Ureter (tissue), 1 donor: Measurements from ENCODE around the gene NPHS1. TPM values are rescaled to one million over a fixed set of nuclear protein-coding genes. Genes with fewer than 3 reads are reported as not detected.

Experiments used
- DNase-seq: peaks from one replicate; pipeline ENCODE4 v3.0.0-alpha.2; 2020; ENCODE audit warnings: low spot score
- total RNA-seq: library from RNA; stranded (reverse); gene quantifications from one replicate; pipeline ENCODE4 v1.2.4, GENCODE V29; 2023
- donor health status: DM: yes; HTN: yes; CAD: no.

NPHS1 gene
- total RNA-seq, 1 donor from 2014 or later, result not detected

DNA sequence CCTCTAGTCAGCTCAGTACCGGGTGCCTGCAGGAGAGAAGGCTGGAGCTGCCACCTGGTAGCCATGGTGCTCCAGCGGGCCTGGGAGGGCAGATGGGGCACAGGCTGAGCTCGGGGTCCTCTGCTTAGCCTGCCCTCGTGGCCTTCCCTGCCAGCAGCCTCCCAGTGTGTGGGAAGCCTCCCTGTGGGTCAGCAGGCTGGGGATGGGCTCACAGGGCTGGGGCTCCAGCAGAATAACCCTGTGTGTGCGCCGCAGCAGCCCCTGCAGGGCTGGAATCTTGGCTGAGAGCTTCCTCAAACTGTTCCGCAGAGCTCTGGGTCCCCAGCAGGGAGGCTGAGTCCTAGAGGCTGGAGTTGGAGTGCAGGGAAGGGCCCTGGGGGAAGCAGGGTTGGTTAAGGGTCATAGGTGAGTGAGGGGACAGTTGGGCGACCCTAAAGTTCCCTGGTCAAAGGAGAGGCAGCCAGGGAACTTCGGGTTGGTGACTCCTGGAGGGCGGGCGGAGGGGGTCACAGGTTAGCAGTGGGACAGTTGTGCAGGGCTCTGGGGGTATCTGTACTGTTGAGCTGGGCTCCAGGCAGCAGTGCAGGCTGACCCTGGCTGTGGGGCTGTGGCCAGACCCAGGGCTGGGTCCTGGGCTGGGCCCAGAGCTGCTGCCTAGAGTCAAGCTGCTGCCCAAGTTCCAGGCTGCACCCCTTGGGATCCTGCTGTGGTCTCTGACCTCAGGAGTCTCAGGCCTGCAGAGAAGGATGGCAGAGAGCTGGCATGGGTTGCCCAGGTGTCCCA lies 62.9 kb downstream of the NPHS1 start:
- no peak for DNase-seq

DNA sequence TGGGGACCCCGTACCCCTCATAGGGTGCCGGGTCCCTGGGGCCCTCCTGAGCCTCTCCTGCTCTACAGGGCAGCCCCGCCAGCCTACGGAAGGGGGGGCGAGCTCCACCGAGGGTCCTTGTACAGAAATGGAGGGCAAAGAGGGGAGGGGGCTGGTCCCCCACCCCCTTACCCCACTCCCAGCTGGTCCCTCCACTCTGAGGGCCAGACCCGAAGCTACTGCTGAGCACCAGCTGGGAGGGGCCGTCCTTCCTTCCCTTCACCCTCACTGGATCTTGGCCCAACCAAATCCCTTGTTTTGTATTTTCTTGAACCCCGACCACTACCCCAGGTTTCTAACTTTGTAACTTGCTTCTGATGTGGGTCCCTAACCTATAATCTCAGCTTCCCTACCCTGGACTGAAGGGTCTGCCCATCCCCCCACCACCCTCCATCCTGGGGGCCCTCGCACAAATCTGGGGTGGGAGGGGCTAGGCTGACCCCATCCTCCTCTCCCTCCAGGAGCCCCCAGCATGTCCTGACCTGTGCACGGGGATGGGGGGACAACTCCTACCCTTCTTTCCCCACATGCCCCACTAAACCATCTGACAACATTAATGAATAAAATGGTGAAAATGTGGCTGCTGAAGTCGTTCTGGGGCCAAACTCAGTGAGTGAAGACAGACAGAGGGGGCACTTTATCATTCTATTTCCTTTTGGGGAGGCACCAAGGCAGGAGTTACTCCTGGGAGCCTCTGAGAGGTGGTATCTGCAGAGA lies 63.9 kb downstream of the NPHS1 start:
- no peak for DNase-seq

DNA sequence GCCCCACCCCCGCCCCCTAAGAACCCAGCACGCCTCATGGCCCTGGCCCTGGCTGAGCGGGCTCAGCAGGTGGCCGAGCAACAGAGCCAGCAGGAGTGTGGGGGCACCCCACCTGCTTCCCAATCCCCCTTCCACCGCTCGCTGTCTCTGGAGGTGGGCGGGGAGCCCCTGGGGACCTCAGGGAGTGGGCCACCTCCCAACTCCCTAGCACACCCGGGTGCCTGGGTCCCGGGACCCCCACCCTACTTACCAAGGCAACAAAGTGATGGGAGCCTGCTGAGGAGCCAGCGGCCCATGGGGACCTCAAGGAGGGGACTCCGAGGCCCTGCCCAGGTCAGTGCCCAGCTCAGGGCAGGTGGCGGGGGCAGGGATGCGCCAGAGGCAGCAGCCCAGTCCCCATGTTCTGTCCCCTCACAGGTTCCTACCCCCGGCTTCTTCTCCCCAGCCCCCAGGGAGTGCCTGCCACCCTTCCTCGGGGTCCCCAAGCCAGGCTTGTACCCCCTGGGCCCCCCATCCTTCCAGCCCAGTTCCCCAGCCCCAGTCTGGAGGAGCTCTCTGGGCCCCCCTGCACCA lies 65.0 kb downstream of the NPHS1 start:
- no peak for DNase-seq

DNA sequence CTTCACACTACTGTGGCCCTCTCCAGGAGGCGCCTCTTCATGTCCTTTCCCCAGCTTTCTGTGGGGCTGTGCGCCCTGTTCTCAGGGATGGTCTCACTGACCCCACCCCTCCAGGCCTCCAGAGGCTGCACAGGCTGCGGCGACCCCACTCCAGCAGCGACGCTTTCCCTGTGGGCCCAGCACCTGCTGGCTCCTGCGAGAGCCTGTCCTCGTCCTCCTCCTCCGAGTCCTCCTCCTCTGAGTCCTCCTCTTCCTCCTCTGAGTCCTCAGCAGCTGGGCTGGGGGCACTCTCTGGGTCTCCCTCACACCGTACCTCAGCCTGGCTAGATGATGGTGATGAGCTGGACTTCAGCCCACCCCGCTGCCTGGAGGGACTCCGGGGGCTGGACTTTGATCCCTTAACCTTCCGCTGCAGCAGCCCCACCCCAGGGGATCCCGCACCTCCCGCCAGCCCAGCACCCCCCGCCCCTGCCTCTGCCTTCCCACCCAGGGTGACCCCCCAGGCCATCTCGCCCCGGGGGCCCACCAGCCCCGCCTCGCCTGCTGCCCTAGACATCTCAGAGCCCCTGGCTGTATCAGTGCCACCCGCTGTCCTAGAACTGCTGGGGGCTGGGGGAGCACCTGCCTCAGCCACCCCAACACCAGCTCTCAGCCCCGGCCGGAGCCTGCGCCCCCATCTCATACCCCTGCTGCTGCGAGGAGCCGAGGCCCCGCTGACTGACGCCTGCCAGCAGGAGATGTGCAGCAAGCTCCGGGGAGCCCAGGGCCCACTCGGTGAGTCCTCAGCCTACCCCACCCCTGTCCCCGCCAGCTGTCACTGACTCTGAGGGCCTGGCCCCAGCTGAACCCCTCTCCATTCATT lies 65.8 kb downstream of the NPHS1 start:
- DNase-seq, result no peak

DNA sequence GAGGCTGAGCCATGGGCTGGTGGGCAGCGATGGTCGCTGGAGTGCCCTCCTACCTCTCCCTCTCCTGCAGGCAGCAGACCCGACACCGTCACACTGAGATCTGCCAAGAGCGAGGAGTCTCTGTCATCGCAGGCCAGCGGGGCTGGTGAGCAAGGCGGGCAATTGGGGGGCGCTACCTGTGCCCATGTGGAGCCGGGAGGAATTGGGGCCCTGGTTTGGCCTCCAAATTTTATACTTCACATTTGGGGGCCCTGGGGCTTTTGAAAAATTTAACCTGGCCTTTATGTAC lies 67.0 kb downstream of the NPHS1 start:
- no peak for DNase-seq

DNA sequence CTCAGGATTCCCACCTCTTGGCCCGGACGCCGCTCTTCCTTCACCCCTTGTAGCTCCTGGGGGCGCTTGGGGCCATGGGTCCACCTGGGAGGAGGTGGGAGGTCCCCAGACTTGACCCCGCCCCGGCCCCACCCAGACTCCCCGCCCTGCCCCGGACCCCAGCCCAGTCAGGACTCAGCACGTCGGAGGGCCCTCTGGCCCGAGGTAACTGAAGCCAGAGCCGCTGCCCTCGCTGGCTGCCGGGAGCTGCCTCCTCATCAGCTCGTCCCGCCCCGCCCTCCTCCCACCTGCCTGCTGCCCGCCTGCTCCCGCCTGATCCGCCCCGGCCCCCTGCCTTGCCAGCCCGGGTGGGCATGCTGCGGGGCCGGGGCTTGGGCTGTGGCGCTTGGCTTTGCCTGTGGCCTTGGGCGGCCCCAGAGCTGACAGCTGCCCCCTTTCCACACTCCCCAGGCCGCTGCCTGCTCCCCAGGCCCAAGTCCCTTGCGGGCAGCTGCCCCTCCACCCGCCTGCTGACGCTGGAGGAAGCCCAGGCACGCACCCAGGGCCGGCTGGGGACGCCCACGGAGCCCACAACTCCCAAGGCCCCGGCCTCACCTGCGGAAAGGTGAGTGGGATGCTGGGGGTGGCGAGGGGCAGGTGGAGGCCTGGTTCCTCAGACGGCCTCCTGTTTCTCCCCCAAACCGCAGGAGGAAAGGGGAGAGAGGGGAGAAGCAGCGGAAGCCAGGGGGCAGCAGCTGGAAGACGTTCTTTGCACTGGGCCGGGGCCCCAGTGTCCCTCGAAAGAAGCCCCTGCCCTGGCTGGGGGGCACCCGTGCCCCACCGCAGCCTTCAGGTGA lies 67.6 kb downstream of the NPHS1 start:
- DNase-seq, result no peak

DNA sequence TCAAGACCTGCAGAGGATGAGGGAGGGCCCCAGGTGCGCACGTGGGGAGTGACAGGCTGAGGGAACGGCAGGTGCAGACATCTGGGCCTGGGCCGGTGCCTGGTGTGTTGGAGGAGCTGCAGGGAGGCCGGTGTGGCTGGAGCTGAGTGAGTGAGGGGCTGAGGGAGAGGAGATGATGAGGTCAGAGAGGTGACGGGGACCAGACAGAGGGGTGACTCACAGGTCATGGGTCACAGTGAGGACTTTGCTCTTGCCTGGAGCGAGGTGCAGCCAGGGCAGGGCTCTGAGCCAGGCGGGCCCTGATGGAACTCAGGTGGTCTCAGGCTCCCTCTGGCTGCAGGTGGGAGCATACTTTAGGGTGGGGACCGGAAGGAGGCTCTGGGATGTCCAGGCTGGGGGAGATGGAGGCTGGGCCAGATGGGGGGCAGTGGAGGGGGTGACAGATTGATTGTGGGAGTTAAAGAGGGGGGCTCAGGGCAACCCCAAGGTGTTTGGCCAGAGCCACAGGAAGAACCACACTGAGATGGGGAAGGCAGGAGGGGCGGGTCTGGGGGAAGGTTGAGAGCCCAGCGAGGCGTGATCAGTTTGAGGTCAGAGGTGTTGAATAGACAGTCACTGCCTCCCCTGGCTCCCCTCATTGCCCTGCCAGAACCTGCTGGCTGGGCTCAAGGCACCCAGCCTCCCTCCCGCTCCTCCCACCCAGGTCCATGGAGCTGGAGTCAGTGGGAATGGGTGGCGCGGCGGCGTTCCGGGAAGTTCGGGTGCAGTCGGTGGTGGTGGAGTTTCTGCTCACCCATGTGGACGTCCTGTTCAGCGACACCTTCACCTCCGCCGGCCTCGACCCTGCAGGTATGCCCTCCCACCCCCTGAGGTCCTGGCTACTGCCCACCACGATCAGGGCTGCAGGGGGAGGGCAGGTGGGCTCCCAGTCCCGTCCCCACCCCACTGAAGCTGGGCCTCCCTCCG lies 68.6 kb downstream of the NPHS1 start:
- DNase-seq, result no peak

DNA sequence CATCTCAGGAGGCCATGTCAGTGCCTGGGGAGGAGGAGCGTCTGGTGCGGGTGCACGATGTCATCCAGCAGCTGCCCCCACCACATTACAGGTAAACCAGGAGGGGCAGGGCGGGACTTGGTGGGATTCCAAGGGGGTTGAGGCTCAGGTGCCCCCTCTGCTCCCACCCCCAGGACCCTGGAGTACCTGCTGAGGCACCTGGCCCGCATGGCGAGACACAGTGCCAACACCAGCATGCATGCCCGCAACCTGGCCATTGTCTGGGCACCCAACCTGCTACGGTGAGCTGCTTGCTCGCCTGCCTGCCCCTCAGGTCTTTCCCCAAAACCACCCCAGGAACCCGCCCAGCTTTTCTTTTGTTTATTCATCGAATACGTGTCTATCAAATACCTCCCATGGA lies 69.7 kb downstream of the NPHS1 start:
- no peak for DNase-seq

DNA sequence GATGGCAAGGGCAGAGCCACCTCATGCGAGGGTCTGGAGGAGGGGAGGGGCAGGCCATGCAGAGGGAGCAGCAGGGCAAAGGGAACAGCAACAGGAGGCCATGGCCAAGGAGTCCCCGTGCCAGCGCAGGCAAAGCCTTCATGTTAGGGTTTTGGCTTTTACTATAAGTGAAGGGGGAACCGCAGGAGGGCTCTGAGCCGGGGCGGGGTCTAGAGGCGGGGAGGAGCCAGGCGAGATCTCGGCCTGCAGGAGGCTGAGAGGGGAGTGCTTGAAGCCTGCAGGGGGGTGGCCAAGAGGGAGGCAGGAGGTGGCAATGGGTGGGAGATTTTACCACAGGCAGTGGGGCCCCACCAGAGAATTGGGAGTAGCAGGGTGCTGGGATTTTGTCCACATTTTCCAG lies 70.7 kb downstream of the NPHS1 start:
- no peak for DNase-seq

DNA sequence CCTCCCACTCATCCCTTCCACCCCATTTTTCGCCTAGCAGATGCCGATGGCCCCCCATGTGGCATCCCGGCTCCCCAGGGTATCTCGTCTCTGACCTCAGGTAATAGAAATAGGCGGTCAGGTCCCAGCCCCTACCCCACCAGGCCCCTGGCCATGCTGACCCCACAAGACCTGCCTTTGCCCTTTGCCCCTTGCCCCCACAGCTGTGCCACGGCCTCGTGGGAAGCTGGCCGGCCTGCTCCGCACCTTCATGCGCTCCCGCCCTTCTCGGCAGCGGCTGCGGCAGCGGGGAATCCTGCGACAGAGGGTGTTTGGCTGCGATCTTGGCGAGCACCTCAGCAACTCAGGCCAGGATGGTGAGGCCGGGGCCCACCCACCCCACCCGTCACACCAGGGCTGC lies 71.6 kb downstream of the NPHS1 start:
- DNase-seq, result no peak

DNA sequence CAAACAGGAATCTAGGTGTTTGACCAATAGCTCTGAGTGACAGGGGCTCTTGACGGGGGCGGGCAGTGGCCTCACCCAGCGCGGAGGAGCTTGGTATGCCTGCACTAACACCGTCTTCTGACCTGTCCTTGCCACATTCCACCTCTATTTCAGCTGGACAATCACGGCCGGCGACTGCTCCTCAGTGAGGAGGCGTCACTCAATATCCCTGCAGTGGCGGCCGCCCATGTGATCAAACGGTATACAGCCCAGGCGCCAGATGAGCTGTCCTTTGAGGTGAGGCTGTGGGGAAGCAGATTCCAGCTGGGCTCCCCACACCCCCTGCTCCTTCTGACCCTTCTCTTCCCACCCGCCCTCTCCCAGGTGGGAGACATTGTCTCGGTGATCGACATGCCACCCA lies 72.2 kb downstream of the NPHS1 start:
- DNase-seq, result no peak

DNA sequence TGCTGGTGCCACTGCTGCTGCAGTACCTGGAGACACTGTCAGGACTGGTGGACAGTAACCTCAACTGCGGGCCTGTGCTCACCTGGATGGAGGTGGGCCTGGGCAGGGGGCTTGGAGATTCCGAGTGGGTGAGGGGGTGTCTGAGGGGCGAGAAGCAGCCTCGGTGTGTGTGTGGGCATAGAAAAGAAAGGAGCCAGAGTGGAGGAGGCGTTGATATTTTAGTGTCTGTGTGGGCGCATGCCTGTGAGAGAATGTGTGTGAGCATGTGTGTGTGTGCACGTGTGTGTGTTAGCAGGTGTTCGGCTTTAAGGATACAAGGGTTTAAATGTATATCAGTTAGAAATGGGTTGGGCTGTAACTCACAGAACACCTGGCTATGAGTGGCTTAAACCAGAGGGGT lies 73.3 kb downstream of the NPHS1 start:
- DNase-seq, result no peak

DNA sequence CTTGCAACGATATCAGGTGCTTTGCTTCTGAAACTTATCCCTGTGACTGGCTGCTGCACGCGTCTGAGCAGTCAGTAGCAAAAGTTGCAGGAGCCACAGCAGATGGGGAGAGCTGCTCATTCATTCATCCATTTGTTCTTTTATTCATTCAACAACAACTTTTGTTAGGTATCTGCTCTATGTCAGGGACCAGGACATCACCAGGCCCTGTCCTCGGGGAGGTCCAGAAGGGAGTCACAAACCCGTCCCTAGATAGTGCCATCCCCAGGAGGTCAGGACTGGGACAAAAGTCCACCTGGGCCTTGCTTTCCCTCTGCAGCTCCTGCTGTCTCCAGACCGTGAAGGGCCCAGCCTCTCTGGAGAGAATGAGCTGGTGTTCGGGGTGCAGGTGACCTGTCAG lies 74.3 kb downstream of the NPHS1 start:
- DNase-seq, result no peak

DNA sequence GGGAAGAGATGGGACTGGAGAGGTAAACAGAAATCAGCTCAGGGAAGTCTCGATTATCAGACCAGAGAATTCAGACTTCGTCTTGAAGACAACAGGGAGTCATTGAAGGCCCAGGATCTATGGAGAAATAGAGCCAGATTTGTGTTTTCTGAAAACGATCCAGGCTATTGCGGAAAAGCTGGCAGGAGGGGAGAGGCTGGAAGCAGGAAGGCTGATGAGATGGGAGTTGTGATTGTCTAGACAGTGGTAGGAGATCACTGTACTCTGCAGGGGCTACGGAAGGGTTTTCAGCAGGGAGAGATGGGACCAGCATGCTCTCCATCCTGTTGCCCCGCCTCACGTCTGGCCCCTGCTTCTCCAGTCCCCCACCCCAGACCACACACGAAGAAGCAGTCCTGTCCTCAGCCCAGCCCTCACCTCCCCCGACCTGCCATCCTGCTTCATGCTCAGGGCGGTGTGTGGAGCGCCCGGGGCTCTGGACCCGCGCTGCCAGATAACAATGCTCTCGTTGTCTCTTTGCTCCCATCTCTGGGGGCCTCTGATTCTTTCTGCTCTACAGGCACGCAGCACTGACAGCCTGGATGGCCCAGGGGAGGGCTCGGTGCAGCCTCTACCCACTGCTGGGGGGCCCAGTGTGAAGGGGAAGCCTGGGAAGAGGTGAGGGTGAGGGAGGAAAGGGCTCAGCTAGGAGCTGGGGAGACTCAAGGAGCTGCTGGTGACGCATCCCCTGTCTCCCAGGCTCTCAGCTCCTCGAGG lies 75.0 kb downstream of the NPHS1 start:
- DNase-seq, result peak; percentile 34

DNA sequence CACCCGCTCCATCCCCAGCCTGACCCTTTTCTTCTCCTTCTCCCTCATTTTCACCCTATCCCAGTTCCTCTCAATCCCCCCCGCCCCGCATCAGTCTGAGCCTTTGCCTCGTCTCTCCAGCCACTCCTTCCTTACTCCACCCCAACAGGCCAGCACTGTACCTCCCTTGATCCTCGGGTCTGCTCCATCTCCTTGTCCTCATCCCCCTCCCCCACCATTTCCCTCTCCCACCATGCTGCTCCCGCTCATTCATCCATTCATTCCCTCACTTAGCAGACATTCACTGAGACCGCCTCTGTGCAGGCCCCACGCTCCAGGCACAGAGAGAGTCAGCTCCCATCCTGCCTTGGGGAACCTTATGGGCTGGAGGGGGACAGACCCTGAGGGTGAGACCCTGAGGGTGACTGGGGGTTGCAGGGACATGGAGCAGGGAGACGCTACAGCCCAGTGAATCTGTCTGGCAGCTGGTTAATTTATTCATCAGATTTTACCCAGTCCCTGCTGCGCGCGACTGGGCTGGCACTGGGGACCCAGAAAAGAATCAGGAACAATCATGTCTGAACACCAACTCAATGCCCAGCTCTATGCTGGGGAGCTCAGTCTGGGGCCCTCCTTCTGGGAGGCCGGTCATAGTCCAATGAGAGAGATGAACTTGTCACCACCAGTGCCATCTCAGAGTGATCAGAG lies 76.1 kb downstream of the NPHS1 start:
- no peak for DNase-seq
